Stimulated activated CD4-positive, alpha-beta T cell treated with anti-CD3 and anti-CD28 coated beads, Interleukin-4, amount 100 ng/mL, for 4 hours (primary cell): ENCODE measurements around the gene ZBTB7B.
A peak's percentile ranks its signal among the peaks of the same experiment; 100 is the strongest.
"Not testable (repeated sequence)": the region's sequence is repeated elsewhere in the genome, so short reads cannot be mapped to it uniquely, and the experiment has no call there.

Experiments
- DNase-seq, 2 experiments: peaks; one replicate each; pipeline ENCODE4 v3.0.0-alpha.2; 2020

The ZBTB7B gene

GRCh38 chr1:154989195-154989860 lies 13.3 kb upstream of the ZBTB7B start:
- no peak for DNase-seq

- no peak for DNase-seq
Observed at GRCh38 chr1:154990276-154990675, 12.3 kb upstream of the ZBTB7B start.

GRCh38 chr1:154992721-154993571 lies 9.7 kb upstream of the ZBTB7B start:
- DNase-seq: no peak

GRCh38 chr1:154993572-154994268 lies 8.9 kb upstream of the ZBTB7B start, which contains the start of gene LENEP:
Gene LENEP, plus strand, starts transcription at chr1:154993586. Its CDS starts 22 bp downstream, at chr1:154993608.
- no peak for DNase-seq

GRCh38 chr1:154994269-154994587 lies 8.4 kb upstream of the ZBTB7B start:
- no peak for DNase-seq

GRCh38 chr1:154994591-154994990 lies 8.0 kb upstream of the ZBTB7B start:
- DNase-seq: no peak

- not testable (repeated sequence) for DNase-seq
Observed at GRCh38 chr1:154995301-154995983, 7.2 kb upstream of the ZBTB7B start.

- DNase-seq: no peak
Observed at GRCh38 chr1:154996966-154997701, 5.5 kb upstream of the ZBTB7B start.

- no peak for DNase-seq
Observed at GRCh38 chr1:154998201-154998780, 4.3 kb upstream of the ZBTB7B start.

- DNase-seq: peak; percentile 68 to 71
Observed at GRCh38 chr1:154998818-154999570, 3.6 kb upstream of the ZBTB7B start.

GRCh38 chr1:154999571-155000410 lies 2.8 kb upstream of the ZBTB7B start:
- peak; percentile 53 to 66 for DNase-seq

- no peak for DNase-seq
Observed at GRCh38 chr1:155000411-155000725, 2.2 kb upstream of the ZBTB7B start.

GRCh38 chr1:155000726-155001424 lies 1.7 kb upstream of the ZBTB7B start:
- DNase-seq: peak; percentile 71 to 79

- DNase-seq: no peak
Observed at GRCh38 chr1:155001425-155001674, 1.3 kb upstream of the ZBTB7B start.

- peak; percentile 97 to 98 for DNase-seq
Observed at GRCh38 chr1:155001675-155002463, 733 bp upstream of the ZBTB7B start.

GRCh38 chr1:155003227-155003765 lies 694 bp downstream of the ZBTB7B start:
- DNase-seq: no peak

- no peak for DNase-seq
Observed at GRCh38 chr1:155003766-155004351, 1.3 kb downstream of the ZBTB7B start.

- no peak for DNase-seq
Observed at GRCh38 chr1:155004352-155005075, 1.9 kb downstream of the ZBTB7B start.
